ENCODE measurements around the gene FAM185A. TPM values are rescaled to one million over a fixed set of nuclear protein-coding genes. Genes with fewer than 3 reads are reported as not detected.

Gene FAM185A
- total and polyA plus RNA-seq, 2 of the 8 experiments (the other 6 are each of a cell fraction or from before 2014, with no cell fraction given), result 5.2 to 6.6 TPM

DNA sequence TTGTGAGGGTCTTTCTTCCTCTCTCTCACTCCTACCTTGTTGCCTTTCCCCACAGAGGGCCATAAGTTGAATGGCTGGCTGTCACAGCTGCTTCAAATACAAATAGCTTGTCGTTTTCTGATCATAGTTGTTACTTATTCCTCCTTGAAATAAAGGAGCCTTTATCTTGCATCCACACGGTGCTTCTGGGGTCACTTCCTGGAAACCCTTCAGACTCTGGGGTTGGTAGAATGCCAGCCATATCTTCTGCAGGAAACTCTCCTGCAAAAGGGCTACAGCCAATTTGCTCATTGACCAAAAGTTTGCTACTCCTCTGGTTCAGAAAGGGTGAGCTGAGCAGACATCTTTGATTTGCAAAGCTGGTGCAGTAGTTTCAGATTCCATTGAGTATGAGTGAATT is 70.4 kb downstream of the FAM185A start:
- Histone ChIP-seq H2BK12ac (ENCODE audit: low read depth, low read length) (no peak overlapping the region), H2AFZ (ENCODE audit: low read length) (no peak overlapping the region), H3K23me2 (ENCODE audit: low read depth, low read length) (no peaks in the 10 kb centered on the region), H4K20me1 (replicated peaks in 1 of 2; ENCODE audit: control insufficient read depth in 1 of 2, insufficient read depth in 2 of 2, low read length in 2 of 2) (no peaks in the 10 kb centered on the region), H2BK15ac (ENCODE audit: low read length) (no peak overlapping the region), H3K14ac (ENCODE audit: insufficient read length) (no peak overlapping the region), H2BK20ac (ENCODE audit: low read length) (no peak overlapping the region), H4K91ac (replicated peaks; ENCODE audit: insufficient read length, low read length) (no peak overlapping the region), H4K5ac (ENCODE audit: insufficient read length, low read depth, low read length) (no peak overlapping the region), H3K9me3 (ENCODE audit: insufficient read depth in 2 of 2, low read depth in 1 of 2, low read length in 1 of 2) (no peaks in the 10 kb centered on the region), H4K8ac (ENCODE audit: extremely low read depth, insufficient read depth, low read length) (no peak overlapping the region), H3K27ac (ENCODE audit: low read depth, low read length) (no peak overlapping the region), H3K18ac (ENCODE audit: extremely low read depth, low read length) (no peak overlapping the region), H2BK5ac (ENCODE audit: low read depth, low read length) (no peak overlapping the region), H3K79me2 (ENCODE audit: control insufficient read depth in 1 of 2, insufficient read depth in 2 of 2, low read length in 2 of 2) (no peaks in the 10 kb centered on the region), H2BK120ac (replicated peaks; ENCODE audit: low read depth, low read length) (no peak overlapping the region), H3K79me1 (ENCODE audit: low read depth, low read length) (no peaks in the 10 kb centered on the region), H3K4me3 (ENCODE audit: extremely low read depth in 1 of 4, insufficient read depth in 2 of 4, low read depth in 3 of 4, low read length in 4 of 4) (no peak overlapping the region), H3K23ac (ENCODE audit: insufficient read length) (no peak overlapping the region), H3K56ac (replicated peaks; ENCODE audit: insufficient read length, low read depth, low read length) (no peak overlapping the region), H2AK5ac (ENCODE audit: low read depth, low read length) (no peak overlapping the region), H3K27me3 (replicated peaks in 1 of 4; ENCODE audit: control insufficient read depth in 3 of 4, extremely low read depth in 1 of 4, insufficient read depth in 3 of 4, low read length in 3 of 4) (no peaks in the 10 kb centered on the region), H3K36me3 (ENCODE audit: control insufficient read depth in 2 of 4, insufficient read depth in 4 of 4, low read length in 3 of 4) (0 out of 8 replicates have a peak, but pooled peaks cover 0 to 2% (median 0%) of the 10 kb centered on the region in 4 experiments), H3K9ac (replicated peaks in 1 of 4; ENCODE audit: extremely low read depth in 1 of 4, low read depth in 3 of 4, low read length in 3 of 4) (no peak overlapping the region), H3K4ac (replicated peaks; ENCODE audit: insufficient read length, low read depth, low read length) (no peak overlapping the region), H3K4me1 (replicated peaks in 1 of 4; ENCODE audit: control insufficient read depth in 3 of 4, insufficient read depth in 4 of 4, low read length in 3 of 4) (no peaks in the 10 kb centered on the region), H3K4me2 (ENCODE audit: insufficient read depth in 1 of 2, low read depth in 2 of 2, low read length in 2 of 2) (no peak overlapping the region)
- CTCF ChIA-PET (ENCODE audit: partially characterized antibody), result interaction anchor here (1.0 kb wide), 1 partner anchor 19 kb away, joined by 4 read pairs; no protein-coding TSS in a partner anchor
- POLR2A ChIA-PET (ENCODE audit: partially characterized antibody), result interaction anchor here (0.9 kb wide), 1 partner anchor 13 kb away, joined by 3 read pairs; no protein-coding TSS in a partner anchor
- FAIRE-seq, result no peak
- no peak for DNase-seq (ENCODE audit: low read depth in 1 of 2, low spot score in 2 of 2)
- 83% methylated on average over 2 of the region's 2 CpGs; no CpG with 5 or more reads in 1 of the 2 experiments for WGBS, 2 experiments (ENCODE audit: extremely low coverage in 1 of 2, insufficient coverage in 1 of 2, insufficient read length in 1 of 2, insufficient replicate concordance in 2 of 2, low coverage in 1 of 2, low lambda C conversion rate in 2 of 2, missing lambda C conversion rate in 1 of 2)
- TF ChIP-seq SUZ12 (IDR thresholded peaks at IDR 0.05; ENCODE audit: low read length) (no peak), KDM1A (IDR thresholded peaks at IDR 0.05; ENCODE audit: borderline replicate concordance, low read length) (no peak), KDM4A (IDR thresholded peaks at IDR 0.05; ENCODE audit: low read depth, low read length, severe bottlenecking) (no peak), GTF2F1 (IDR thresholded peaks at IDR 0.05; ENCODE audit: borderline replicate concordance, low read depth, low read length) (no peak), CHD1 (IDR thresholded peaks at IDR 0.05; ENCODE audit: low read depth, low read length) (no peak), ZNF274 (IDR thresholded peaks at IDR 0.05; ENCODE audit: borderline replicate concordance, extremely low read depth, low read length) (no peak), HDAC6 (IDR thresholded peaks at IDR 0.05; ENCODE audit: low read depth, low read length) (no peak), CBX8 (IDR thresholded peaks at IDR 0.05; ENCODE audit: borderline replicate concordance, low read depth, low read length) (no peak), CHD2 (IDR thresholded peaks at IDR 0.05; ENCODE audit: low read length) (no peak), RNF2 (IDR thresholded peaks at IDR 0.05; ENCODE audit: borderline replicate concordance, low read depth, low read length, missing control alignments, poor library complexity, severe bottlenecking) (no peak), SIRT6 (IDR thresholded peaks at IDR 0.05; ENCODE audit: low read length) (no peak)
- TF ChIP-seq, protein P1, sequence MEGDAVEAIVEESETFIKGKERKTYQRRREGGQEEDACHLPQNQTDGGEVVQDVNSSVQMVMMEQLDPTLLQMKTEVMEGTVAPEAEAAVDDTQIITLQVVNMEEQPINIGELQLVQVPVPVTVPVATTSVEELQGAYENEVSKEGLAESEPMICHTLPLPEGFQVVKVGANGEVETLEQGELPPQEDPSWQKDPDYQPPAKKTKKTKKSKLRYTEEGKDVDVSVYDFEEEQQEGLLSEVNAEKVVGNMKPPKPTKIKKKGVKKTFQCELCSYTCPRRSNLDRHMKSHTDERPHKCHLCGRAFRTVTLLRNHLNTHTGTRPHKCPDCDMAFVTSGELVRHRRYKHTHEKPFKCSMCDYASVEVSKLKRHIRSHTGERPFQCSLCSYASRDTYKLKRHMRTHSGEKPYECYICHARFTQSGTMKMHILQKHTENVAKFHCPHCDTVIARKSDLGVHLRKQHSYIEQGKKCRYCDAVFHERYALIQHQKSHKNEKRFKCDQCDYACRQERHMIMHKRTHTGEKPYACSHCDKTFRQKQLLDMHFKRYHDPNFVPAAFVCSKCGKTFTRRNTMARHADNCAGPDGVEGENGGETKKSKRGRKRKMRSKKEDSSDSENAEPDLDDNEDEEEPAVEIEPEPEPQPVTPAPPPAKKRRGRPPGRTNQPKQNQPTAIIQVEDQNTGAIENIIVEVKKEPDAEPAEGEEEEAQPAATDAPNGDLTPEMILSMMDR (IDR thresholded peaks at IDR 0.05; ENCODE audit: control extremely low read depth in 1 of 3, insufficient read depth in 1 of 3, low read depth in 1 of 3, low read length in 3 of 3), result no peak

Measured in H1 (cell line).